ENCODE data around the gene MRFAP1.

Gene MRFAP1

DNA sequence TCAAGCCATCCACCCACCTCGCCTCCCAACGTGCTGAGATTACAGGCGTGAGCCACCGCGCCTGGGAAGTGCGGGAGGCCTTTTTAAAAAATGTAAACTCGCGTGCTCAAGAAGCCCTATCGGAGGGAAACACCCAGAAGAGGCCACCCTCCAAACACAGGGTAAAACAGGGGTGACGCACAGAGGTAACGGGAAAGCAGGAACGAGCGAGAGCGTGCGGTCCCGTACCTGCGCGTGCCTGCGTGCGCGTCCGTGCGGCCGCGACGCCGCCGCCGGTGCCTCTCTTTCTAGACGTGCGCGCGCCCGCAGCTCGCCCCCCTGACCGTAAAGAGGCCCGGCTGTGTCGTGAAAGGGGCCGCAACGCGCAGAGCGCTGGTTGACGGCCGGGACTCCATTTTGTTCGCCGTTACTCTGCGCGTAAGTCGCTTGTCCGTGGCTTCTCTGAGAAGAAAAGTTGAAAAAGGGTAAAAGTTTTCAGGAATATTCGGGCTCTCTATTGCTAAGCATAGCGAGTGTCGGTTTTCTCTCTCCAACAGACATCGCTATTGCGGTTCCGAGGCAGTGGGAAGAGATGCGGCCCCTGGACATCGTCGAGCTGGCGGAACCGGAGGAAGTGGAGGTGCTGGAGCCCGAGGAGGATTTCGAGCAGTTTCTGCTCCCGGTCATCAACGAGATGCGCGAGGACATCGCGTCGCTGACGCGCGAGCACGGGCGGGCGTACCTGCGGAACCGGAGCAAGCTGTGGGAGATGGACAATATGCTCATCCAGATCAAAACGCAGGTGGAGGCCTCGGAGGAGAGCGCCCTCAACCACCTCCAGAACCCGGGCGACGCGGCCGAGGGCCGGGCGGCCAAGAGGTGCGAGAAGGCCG lies at the start of gene MRFAP1:
Gene MRFAP1 (plus strand): TSS at position 394 of the 872 bp plus-strand sequence. CDS start 178 bp downstream, at position 572.
- DNase-seq = peak; percentile 78

- no peak for DNase-seq
These were observed 49.2 kb upstream of the MRFAP1 start for GRCh38 chr4:6591313-6591712.

GRCh38 chr4:6591781-6592180 lies 48.7 kb upstream of the MRFAP1 start:
- DNase-seq = no peak

- no peak for DNase-seq
These were observed 47.5 kb upstream of the MRFAP1 start for GRCh38 chr4:6592804-6593563.

DNA sequence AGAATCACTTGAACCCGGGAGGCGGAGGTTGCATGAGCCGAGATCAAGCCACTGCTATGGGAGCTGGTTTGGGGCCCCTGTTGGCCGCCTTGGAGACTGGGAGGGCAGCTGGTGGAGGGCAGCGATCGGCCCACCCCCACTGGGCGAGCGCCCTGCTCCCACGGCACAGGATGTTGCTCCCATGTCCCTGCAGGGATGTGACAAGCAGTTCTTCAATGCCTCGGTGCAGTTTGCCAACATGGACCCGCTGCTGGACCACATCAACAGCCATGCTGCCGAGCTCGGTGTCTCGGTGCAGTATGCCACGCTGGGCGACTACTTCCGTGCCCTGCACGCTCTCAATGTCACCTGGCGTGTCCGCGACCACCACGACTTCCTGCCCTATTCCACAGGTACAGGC lies 46.1 kb upstream of the MRFAP1 start:
- no peak for DNase-seq

GRCh38 chr4:6594826-6595355 lies 45.6 kb upstream of the MRFAP1 start:
- no peak for DNase-seq

DNA sequence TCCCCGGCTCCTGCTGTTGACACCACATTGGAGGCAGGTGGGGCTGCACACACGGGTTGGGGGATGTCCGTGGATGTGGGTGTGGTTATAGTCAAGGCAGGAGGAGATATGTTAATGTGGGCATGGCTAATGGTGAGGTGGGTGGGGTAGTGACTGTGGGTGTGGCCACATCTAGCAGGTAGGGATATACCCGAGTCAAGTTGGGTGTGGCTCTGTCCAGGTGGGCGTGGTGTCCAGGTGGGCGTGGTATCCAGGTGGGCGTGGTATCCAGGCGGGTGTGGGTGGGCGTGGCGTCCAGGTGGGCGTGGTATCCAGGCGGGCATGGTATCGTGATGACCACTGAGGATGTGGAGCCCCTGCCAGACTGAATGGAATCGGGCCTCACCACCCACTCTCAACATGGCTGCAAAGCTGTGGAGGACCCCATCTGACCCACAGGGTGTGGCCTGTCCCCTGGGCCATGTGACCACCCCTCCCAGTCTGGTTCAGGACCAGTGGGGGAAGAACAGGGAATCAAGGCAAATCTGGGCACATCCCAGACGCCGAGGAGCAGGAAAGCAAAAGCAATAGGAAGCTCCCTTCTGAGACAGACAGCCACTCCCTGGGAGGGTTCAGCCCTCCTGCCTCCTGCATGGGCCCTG lies 44.5 kb upstream of the MRFAP1 start:
- DNase-seq = no peak

- DNase-seq = no peak
These were observed 43.5 kb upstream of the MRFAP1 start for GRCh38 chr4:6596948-6597347.

- no peak for DNase-seq
These were observed 42.4 kb upstream of the MRFAP1 start for GRCh38 chr4:6598127-6598526.

- DNase-seq = no peak
These were observed 41.8 kb upstream of the MRFAP1 start for GRCh38 chr4:6598641-6599040.

GRCh38 chr4:6601661-6602250 lies 38.7 kb upstream of the MRFAP1 start:
- DNase-seq = peak; percentile 39

GRCh38 chr4:6602289-6602688 lies 38.2 kb upstream of the MRFAP1 start:
- peak; percentile 4 for DNase-seq

DNA sequence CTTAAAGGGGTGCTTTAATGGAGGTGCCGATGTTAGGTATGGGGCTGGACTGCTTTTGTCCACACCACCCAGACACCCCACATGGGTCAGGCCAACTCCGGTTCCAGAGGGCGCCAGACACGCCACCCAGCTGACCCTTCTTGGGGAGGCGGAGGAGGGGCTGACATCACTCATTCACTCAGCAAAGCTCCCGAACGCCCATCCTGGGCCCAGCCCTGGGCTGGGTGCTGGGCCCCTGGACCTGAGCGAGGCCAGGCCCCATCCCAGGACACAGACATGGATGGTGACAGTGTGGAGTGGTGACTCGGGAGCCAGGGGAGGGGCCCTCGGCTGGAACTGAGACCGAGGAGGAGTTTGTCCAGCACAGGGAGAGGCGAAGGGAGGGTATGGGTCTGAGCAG lies 37.4 kb upstream of the MRFAP1 start:
- DNase-seq = no peak

DNA sequence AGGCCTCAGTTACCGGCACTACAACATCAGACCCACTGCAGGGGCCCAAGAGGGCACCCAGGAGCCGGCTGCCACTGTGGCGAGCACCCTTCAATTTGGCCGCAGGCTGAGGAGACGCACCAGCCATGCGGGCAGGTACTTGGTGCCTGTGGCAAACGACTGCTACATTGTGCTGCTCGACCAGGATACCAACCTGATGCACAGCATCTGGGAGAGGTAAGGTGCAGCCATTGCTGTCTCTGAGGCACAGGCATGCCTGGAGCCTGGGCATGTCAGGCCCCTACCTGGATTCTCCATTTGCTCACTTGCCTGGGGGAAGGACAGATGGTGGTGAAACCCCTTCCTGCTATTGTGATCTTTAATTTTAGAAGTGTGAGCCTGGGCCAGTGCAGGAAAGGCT lies 35.4 kb upstream of the MRFAP1 start:
- DNase-seq = no peak

DNA sequence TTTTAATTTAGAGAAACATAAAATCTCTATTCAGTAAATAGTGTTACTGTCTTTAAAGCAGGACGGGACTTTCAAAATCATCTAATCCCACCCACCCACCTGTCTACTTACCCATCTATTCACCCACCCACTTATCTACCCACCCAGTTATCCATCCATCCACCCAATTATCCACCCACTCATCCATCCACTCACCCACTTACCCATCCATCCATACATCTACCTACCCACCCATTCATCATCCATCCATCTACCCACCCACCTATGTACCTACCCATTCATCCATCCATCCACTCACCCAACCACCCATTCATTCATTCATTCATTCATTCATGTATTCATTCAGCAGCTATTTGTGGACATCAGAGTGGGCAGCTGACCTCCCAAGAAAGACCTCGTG lies 34.9 kb upstream of the MRFAP1 start:
- DNase-seq = no peak

DNA sequence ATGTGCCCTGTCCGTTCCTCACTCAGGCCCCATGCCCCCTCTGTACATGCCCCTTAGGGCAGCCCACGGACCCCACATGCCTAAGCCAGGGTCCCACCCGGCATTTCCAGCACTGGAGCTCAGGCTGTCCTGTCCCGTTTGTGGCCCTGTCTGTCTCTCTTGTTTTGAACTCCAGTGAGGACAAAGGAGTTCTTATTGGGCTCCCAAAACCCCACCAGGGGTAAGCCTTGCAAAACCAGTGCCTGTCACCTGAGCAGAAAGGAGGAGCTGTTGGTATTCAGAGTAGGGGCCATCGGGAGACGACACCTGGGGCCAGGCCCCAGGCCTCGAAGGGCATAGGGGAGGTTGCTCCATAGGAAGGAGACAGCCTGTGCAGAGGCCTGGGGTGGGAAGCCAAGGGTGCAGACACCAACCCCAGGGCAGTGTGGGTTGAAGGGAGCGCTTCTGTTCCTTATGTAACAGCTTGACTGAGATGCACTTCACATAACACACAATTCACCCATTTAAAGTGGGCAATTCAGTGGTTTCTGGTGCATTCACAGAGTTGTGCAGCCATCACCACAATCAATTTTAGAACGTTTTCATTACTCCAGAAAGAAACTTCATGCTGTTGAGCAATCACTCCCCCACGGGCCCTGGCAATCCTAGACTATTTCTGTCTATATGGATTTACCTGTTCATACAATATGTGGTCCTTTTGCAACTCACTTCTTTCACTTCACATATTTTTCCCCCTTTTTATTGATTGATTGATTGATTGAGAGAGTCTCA lies 33.8 kb upstream of the MRFAP1 start:
- DNase-seq = no peak

DNA sequence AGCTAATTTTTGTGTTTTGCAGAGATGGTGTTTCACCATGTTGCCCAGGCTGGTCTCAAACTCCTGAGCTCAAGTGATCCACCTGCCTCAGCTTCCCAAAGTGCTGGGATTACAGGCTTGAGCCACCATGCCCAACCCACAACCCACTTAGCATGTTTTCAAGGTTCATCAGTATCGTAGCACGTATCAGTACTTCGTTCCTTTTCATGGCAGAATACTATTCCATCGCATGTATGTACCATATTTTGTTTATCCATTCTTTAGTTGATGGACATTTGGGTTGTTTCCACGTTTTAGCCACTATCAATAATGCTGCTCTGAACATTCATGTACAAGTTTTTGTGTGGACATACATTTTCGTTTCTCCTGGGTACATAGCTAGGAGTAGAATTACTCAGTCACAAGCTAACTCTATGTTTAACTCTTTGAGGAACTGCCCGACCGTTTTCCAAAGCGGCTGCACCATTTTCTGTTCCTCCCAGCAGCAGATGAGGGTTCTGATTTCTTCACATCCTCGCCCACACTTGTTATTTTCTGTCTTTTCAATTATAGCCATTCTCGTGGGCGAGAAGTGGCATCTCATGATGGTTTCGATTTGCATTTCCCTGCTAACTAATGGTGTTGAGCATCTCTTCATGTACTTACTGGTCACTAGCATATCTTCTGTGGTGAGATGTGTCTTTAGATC lies 33.0 kb upstream of the MRFAP1 start:
- DNase-seq = no peak

- DNase-seq = no peak
These were observed 31.6 kb upstream of the MRFAP1 start for GRCh38 chr4:6608758-6609414.

DNA sequence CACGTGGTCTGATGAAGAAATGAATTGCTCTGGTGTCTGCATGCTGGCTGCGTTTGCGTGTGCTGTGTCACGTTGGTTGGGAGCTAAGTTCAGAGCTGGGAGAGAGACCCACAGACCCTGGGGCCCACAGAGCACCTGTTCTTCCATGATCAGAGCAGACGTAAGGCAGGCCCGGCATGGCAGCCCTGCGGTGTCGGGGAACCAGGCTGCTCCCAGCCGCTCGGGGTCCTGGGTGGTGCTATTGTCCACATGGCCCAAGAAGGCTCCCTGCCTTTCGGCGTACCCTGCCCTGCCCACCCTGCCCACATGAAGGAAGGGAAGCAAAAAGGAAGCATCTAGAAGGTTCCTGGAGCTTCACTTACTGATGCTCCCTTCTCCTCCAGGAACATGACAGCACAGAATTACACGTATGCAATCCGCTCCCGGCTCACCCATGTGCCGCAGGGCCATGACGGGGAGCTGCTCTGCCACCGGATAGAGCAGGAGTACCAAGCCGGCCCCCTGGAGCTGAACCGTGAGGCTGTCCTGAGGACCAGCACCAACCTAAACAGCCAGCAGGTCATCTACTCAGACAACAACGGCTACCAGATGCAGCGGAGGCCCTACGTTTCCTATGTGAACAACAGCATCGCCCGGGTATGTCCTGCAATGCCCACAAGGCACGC lies 30.9 kb upstream of the MRFAP1 start:
- DNase-seq = no peak

GRCh38 chr4:6610856-6611430 lies 29.5 kb upstream of the MRFAP1 start:
- DNase-seq = no peak

Measured in GF-D8 (cell line).